B cell (primary cell): Measurements from ENCODE around the gene RRM1.

Experiments
- EZH2 ChIP-seq: IDR thresholded peaks from 2 replicates; pipeline ENCODE4 v1.6.1; 2012; ENCODE audit warnings: borderline replicate concordance, low read depth, mild to moderate bottlenecking, moderate library complexity, low read length; ENCODE audit not compliant: insufficient read depth, poor library complexity, severe bottlenecking
- TF ChIP-seq, protein P1 (sequence below): fragments of 200-600 bp; IDR thresholded peaks from one replicate; pipeline ENCODE4 v1.8.0; 2022; ENCODE audit warnings: antibody characterized with exemption, mild to moderate bottlenecking

DNA sequence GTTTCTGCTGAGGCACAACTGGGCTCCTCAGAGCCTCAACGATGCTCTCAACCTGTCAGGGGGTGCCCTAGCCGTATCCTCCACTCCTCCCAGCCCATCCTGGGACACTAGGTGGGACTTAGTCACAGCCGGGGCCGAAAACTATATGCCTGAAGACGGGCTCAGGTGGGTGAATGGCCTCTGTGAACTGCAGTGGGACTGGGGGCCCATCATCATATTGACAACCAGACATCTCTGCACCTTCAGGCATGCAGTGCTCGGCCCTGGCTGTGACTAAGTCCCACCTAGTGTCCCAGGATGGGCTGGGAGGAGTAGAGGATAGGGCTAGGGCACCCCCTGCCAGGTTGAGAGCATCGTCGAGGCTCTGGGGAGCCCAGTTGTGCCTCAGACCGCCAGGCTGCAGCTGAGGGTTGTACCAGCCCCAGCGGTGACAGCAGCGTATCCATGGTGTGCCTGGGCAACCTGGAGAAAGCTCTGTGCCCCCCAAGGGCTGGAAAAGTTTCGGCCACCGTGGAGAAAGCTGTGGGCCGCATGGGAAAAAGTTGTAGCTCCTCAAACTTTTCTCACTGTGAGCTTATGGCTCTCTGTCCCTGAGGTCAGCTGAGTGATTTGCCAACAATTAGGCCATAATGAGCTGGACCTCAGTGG, 88.9 kb downstream of the RRM1 start:
- TF ChIP-seq, protein P1, sequence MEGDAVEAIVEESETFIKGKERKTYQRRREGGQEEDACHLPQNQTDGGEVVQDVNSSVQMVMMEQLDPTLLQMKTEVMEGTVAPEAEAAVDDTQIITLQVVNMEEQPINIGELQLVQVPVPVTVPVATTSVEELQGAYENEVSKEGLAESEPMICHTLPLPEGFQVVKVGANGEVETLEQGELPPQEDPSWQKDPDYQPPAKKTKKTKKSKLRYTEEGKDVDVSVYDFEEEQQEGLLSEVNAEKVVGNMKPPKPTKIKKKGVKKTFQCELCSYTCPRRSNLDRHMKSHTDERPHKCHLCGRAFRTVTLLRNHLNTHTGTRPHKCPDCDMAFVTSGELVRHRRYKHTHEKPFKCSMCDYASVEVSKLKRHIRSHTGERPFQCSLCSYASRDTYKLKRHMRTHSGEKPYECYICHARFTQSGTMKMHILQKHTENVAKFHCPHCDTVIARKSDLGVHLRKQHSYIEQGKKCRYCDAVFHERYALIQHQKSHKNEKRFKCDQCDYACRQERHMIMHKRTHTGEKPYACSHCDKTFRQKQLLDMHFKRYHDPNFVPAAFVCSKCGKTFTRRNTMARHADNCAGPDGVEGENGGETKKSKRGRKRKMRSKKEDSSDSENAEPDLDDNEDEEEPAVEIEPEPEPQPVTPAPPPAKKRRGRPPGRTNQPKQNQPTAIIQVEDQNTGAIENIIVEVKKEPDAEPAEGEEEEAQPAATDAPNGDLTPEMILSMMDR: no peak
- no peak for TF ChIP-seq EZH2
